Measurements from ENCODE around the gene ATP8B2. TPM values are rescaled to one million over a fixed set of nuclear protein-coding genes. Genes with fewer than 3 reads are reported as not detected.

ATP8B2 gene
- total RNA-seq, 1 experiment from 2014 or later = 50.0 TPM

DNA sequence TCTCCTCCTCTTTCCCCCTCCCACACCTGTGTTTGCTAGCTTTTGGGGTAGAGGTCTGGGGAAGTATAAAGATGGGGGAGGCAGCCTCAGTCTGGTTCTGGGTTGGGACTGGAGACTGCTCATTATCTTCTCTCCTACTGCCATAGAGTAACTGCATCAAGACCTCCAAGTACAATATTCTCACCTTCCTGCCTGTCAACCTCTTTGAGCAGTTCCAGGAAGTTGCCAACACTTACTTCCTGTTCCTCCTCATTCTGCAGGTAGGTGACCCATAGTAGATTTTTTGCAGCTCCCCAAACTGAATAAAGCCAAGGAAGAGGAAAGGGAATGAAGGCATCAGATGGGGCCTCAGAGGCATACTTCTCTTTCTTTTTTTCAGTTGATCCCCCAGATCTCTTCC is 5.3 kb downstream of the ATP8B2 start (continued):
- TF ChIP-seq, protein P1, sequence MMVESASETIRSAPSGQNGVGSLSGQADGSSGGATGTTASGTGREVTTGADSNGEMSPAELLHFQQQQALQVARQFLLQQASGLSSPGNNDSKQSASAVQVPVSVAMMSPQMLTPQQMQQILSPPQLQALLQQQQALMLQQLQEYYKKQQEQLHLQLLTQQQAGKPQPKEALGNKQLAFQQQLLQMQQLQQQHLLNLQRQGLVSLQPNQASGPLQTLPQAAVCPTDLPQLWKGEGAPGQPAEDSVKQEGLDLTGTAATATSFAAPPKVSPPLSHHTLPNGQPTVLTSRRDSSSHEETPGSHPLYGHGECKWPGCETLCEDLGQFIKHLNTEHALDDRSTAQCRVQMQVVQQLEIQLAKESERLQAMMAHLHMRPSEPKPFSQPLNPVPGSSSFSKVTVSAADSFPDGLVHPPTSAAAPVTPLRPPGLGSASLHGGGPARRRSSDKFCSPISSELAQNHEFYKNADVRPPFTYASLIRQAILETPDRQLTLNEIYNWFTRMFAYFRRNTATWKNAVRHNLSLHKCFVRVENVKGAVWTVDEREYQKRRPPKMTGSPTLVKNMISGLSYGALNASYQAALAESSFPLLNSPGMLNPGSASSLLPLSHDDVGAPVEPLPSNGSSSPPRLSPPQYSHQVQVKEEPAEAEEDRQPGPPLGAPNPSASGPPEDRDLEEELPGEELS (CRISPR knock-in tag; IDR thresholded peaks at IDR 0.05) = no peak
- no peak for TF ChIP-seq NFATC4 (CRISPR knock-in tag; IDR thresholded peaks at IDR 0.05)
- TF ChIP-seq GABPB1 (CRISPR knock-in tag; IDR thresholded peaks at IDR 0.05) = no peak

DNA sequence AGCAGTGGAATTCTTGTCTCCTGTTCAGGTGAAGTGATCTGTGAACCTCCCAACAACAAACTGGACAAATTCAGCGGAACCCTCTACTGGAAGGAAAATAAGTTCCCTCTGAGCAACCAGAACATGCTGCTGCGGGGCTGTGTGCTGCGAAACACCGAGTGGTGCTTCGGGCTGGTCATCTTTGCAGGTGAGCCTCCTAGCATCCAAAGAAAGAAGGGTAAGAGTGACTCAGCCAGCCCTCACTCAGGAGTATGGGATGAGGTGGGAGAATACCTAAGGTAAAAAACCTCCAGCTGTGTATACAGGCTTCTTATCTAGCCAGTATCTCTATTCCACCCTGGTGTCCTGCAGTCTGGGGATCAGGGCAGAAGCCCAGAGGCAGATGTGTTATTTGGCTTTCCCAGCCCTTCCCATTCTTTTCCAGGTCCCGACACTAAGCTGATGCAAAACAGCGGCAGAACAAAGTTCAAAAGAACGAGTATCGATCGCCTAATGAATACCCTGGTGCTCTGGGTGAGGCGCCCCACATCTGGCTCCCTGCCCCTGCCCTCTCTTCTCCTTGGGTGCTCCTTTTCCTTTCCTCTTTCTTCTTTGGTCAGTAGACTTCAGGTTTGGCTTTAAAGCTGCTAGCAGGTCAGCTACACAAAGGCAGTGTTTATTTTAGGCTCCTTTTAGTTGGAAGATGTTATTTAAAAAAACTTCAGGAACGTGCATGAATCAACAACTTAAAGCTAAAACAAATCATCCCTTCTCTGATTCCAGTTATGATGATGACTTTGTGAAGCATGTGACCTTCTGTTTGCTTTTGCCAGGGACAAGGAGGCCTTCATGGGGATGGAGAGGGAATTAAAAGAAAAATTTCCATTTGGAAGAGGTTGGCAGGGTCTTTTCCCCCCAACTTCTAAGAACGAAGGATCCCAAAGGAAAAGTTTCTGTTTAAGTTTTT is 9.0 kb downstream of the ATP8B2 start:
- DNase-seq (ENCODE audit: low spot score) = no peak
- no peak for ATAC-seq
- ChIA-PET CTCF (interaction anchor here (0.5 to 3.8 kb wide), 67 partner anchors 10 to 811 kb away, joined by 3 to 168 read pairs (median 5); partner anchors contain the start of genes AQP10, ATP8B2, HAX1 and NUP210L), POLR2A (interaction anchor here (0.5 to 1.1 kb wide), 3 partner anchors 8 to 154 kb away, joined by 3 to 7 read pairs (median 3); partner anchors contain the start of gene ATP8B2)
- TF ChIP-seq FOXP1 (CRISPR knock-in tag; IDR thresholded peaks at IDR 0.05; ENCODE audit: borderline replicate concordance) (no peak), ZNF138 (CRISPR knock-in tag; conservative IDR thresholded peaks at IDR 0.05) (no peak), ZNF416 (CRISPR knock-in tag; IDR thresholded peaks at IDR 0.05) (no peak), GABPB1 (CRISPR knock-in tag; IDR thresholded peaks at IDR 0.05) (peak; percentile 95)
- TF ChIP-seq, protein P2, sequence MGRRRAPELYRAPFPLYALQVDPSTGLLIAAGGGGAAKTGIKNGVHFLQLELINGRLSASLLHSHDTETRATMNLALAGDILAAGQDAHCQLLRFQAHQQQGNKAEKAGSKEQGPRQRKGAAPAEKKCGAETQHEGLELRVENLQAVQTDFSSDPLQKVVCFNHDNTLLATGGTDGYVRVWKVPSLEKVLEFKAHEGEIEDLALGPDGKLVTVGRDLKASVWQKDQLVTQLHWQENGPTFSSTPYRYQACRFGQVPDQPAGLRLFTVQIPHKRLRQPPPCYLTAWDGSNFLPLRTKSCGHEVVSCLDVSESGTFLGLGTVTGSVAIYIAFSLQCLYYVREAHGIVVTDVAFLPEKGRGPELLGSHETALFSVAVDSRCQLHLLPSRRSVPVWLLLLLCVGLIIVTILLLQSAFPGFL (CRISPR knock-in tag; IDR thresholded peaks at IDR 0.05; ENCODE audit: borderline replicate concordance) = no peak
- Mint-ChIP-seq H3K36me3 (peaks cover 59% of the 10 kb centered on the region), H3K27me3 (ENCODE audit: low read depth) (no peaks in the 10 kb centered on the region), H3K4me3 (no peak overlapping the region), H3K9me3 (no peaks in the 10 kb centered on the region), H3K4me1 (peaks cover 8% of the 10 kb centered on the region), H3K27ac (peak overlapping the region; percentile 94)

DNA sequence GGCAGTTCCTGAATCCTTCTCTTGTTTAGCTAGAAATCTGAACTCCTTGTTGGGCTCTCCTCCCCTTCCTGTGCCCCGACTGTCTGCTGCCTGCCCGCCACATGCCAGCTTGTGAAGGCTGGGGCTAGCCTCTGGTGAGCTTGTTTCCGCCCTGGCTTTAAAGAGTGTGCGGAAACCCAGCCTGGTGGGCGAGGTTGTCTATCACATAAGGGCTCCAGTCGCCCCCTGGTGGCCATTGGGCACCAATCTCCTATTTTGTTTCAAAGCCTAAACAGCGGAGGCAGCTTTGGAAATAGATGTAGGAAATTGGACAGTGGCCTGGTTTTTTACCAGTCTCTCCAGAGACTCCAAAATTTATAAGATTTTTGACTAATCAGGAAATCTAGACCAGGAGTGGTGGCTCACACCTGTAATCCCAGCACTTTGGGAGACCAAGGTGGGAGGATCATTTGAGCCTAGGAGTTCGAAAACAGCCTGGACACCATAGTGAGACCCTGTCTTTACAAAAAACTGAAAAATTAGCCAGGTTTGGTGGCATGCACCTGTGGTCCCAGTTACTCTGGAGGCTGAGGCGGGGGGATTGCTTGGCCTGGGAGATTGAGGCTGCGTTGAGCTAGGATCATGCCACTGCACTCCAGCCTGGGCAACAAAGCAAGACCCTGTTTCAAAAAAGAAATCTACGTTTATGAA is 9.8 kb downstream of the ATP8B2 start:
- H3K36me3 Mint-ChIP-seq = peaks cover 65% of the 10 kb centered on the region
- DNase-seq (ENCODE audit: low spot score) (peak; percentile 86), ATAC-seq (peak; percentile 95)
- TF ChIP-seq GABPB1 (CRISPR knock-in tag; IDR thresholded peaks at IDR 0.05) = 0 out of 2 replicates have a peak, but pooled peaks have one; percentile 27
- TF ChIP-seq, protein P3, sequence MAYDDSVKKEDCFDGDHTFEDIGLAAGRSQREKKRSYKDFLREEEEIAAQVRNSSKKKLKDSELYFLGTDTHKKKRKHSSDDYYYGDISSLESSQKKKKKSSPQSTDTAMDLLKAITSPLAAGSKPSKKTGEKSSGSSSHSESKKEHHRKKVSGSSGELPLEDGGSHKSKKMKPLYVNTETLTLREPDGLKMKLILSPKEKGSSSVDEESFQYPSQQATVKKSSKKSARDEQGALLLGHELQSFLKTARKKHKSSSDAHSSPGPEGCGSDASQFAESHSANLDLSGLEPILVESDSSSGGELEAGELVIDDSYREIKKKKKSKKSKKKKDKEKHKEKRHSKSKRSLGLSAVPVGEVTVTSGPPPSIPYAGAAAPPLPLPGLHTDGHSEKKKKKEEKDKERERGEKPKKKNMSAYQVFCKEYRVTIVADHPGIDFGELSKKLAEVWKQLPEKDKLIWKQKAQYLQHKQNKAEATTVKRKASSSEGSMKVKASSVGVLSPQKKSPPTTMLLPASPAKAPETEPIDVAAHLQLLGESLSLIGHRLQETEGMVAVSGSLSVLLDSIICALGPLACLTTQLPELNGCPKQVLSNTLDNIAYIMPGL (CRISPR knock-in tag; IDR thresholded peaks at IDR 0.05) = peak; percentile 41; the same call in 1 of the 2 replicates
- TF ChIP-seq NR1H2 (CRISPR knock-in tag; IDR thresholded peaks at IDR 0.05) = no peak
- TF ChIP-seq ZNF121 (CRISPR knock-in tag; IDR thresholded peaks at IDR 0.05) = peak; percentile 57; the same call in 1 of the 2 replicates
- TF ChIP-seq, protein P4, sequence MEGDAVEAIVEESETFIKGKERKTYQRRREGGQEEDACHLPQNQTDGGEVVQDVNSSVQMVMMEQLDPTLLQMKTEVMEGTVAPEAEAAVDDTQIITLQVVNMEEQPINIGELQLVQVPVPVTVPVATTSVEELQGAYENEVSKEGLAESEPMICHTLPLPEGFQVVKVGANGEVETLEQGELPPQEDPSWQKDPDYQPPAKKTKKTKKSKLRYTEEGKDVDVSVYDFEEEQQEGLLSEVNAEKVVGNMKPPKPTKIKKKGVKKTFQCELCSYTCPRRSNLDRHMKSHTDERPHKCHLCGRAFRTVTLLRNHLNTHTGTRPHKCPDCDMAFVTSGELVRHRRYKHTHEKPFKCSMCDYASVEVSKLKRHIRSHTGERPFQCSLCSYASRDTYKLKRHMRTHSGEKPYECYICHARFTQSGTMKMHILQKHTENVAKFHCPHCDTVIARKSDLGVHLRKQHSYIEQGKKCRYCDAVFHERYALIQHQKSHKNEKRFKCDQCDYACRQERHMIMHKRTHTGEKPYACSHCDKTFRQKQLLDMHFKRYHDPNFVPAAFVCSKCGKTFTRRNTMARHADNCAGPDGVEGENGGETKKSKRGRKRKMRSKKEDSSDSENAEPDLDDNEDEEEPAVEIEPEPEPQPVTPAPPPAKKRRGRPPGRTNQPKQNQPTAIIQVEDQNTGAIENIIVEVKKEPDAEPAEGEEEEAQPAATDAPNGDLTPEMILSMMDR (IDR thresholded peaks at IDR 0.05) = peak; percentile 88
- POLR2A ChIA-PET = interaction anchor here (0.5 to 1.1 kb wide), 4 partner anchors 9 to 154 kb away, joined by 3 to 7 read pairs (median 4); partner anchors contain the start of gene ATP8B2
- no peak overlapping the region for H3K4me3 Mint-ChIP-seq
- no peaks in the 10 kb centered on the region for H3K9me3 Mint-ChIP-seq
- no peaks in the 10 kb centered on the region for H3K4me1 Mint-ChIP-seq
- CTCF ChIA-PET = interaction anchor here (0.5 to 3.8 kb wide), 69 partner anchors 10 to 810 kb away, joined by 3 to 168 read pairs (median 4); partner anchors contain the start of genes AQP10, ATP8B2, HAX1 and NUP210L
- 0 out of 2 replicates have a peak overlapping the region, but pooled peaks have one; percentile 85 for H3K27ac Mint-ChIP-seq
- no peaks in the 10 kb centered on the region for H3K27me3 Mint-ChIP-seq (ENCODE audit: low read depth)

All from WTC11 (cell line).